Activated T-cell treated with anti-CD3 and anti-CD28 coated beads, Interleukin-2, amount 50 U/mL, for 72 hours (primary cell): ENCODE data around the gene ENAH. TPM values are rescaled to one million over a fixed set of nuclear protein-coding genes. Genes with fewer than 3 reads are reported as not detected.

Source experiments
- ATAC-seq, 2 donors: fragments of 150-1000 bp; cut with Tn5 transposase; replicated peaks in 1 of 2; 2 replicates each; pipeline ENCODE4 v1.10.0; 2021; ENCODE audit warnings: moderate library complexity in 2 of 2, mild to moderate bottlenecking in 1 of 2
- DNase-seq, 2 donors: peaks; one replicate each; pipeline ENCODE4 v3.0.0; 2021 to 2022; ENCODE audit warnings: mixed read lengths in 1 of 2
- H3K27ac Mint-ChIP-seq: one replicate; pipeline ENCODE4 v1.8.0; 2022; ENCODE audit warnings: mild to moderate bottlenecking, moderate library complexity, mixed read lengths
- H3K27me3 Mint-ChIP-seq: one replicate; pipeline ENCODE4 v1.8.0; 2022; ENCODE audit warnings: low read depth, mixed read lengths
- H3K36me3 Mint-ChIP-seq, 2 donors: one replicate each; pipeline ENCODE4 v1.8.0; 2022; ENCODE audit warnings: mixed read lengths in 2 of 2, mild to moderate bottlenecking in 1 of 2; ENCODE audit not compliant: insufficient read depth in 2 of 2
- H3K4me1 Mint-ChIP-seq: one replicate; pipeline ENCODE4 v1.8.0; 2022; ENCODE audit warnings: low read depth, mixed read lengths
- H3K4me3 Mint-ChIP-seq, 2 donors: one replicate each; pipeline ENCODE4 v1.8.0; 2022; ENCODE audit warnings: mild to moderate bottlenecking in 2 of 2, mixed read lengths in 2 of 2, moderate library complexity in 2 of 2
- H3K9me3 Mint-ChIP-seq, 2 donors: one replicate each; pipeline ENCODE4 v1.8.0; 2022; ENCODE audit warnings: mixed read lengths in 2 of 2
- total RNA-seq, 2 donors: library from RNA; stranded (reverse); gene quantifications; one replicate each; pipeline ENCODE4 v1.2.3, GENCODE V29; 2022

Gene ENAH
- total RNA-seq, 2 donors from 2014 or later, result 0.12 to 0.43 TPM

- DNase-seq, result no peak
- Mint-ChIP-seq H3K9me3 (peaks cover 0 to 2% of the 10 kb centered on the region in 2 donors), H3K27me3 (no peaks in the 10 kb centered on the region), H3K27ac (no peak overlapping the region), H3K36me3 (no peaks in the 10 kb centered on the region), H3K4me1 (peaks cover 5% of the 10 kb centered on the region), H3K4me3 (no peak overlapping the region)
- ATAC-seq, result no peak
Observed at GRCh38 chr1:225578251-225578977, 74.5 kb downstream of the ENAH start.

- H3K36me3 Mint-ChIP-seq, result no peaks in the 10 kb centered on the region
- no peak for ATAC-seq
- H3K4me1 Mint-ChIP-seq, result peaks cover 5% of the 10 kb centered on the region
- H3K4me3 Mint-ChIP-seq, result no peak overlapping the region
- H3K27me3 Mint-ChIP-seq, result no peaks in the 10 kb centered on the region
- no peak overlapping the region for H3K27ac Mint-ChIP-seq
- no peaks in the 10 kb centered on the region for H3K9me3 Mint-ChIP-seq
- no peak for DNase-seq
Observed at GRCh38 chr1:225577241-225577640, 75.7 kb downstream of the ENAH start.

- ATAC-seq (no peak), DNase-seq (no peak)
- no peak overlapping the region for H3K27ac Mint-ChIP-seq
- no peaks in the 10 kb centered on the region for H3K36me3 Mint-ChIP-seq
- no peak overlapping the region for H3K4me3 Mint-ChIP-seq
- no peaks in the 10 kb centered on the region for H3K27me3 Mint-ChIP-seq
- peaks cover 5% of the 10 kb centered on the region for H3K4me1 Mint-ChIP-seq
- no peaks in the 10 kb centered on the region for H3K9me3 Mint-ChIP-seq
Observed at GRCh38 chr1:225573216-225573615, 79.7 kb downstream of the ENAH start.

GRCh38 chr1:225572422-225572821, 80.5 kb downstream of the ENAH start:
- Mint-ChIP-seq H3K4me1 (peaks cover 5% of the 10 kb centered on the region), H3K4me3 (no peak overlapping the region), H3K27me3 (no peaks in the 10 kb centered on the region), H3K27ac (no peak overlapping the region), H3K9me3 (no peaks in the 10 kb centered on the region), H3K36me3 (no peaks in the 10 kb centered on the region)
- no peak for ATAC-seq
- DNase-seq, result no peak

- H3K27ac Mint-ChIP-seq, result no peak overlapping the region
- H3K36me3 Mint-ChIP-seq, result no peaks in the 10 kb centered on the region
- no peak overlapping the region for H3K4me3 Mint-ChIP-seq
Observed at GRCh38 chr1:225567789-225568188, 85.1 kb downstream of the ENAH start.

GRCh38 chr1:225565847-225566246, 87.1 kb downstream of the ENAH start:
- no peaks in the 10 kb centered on the region for H3K4me1 Mint-ChIP-seq
- H3K36me3 Mint-ChIP-seq, result no peaks in the 10 kb centered on the region
- no peak overlapping the region for H3K4me3 Mint-ChIP-seq
- no peak for ATAC-seq
- no peaks in the 10 kb centered on the region for H3K9me3 Mint-ChIP-seq
- no peak overlapping the region for H3K27ac Mint-ChIP-seq
- DNase-seq, result no peak
- no peaks in the 10 kb centered on the region for H3K27me3 Mint-ChIP-seq

More at GRCh38 chr1:225567789-225568188, 85.1 kb downstream of the ENAH start:
- DNase-seq (no peak), ATAC-seq (no peak)
- no peaks in the 10 kb centered on the region for H3K27me3 Mint-ChIP-seq
- no peaks in the 10 kb centered on the region for H3K4me1 Mint-ChIP-seq
- H3K9me3 Mint-ChIP-seq, result no peaks in the 10 kb centered on the region

- no peak overlapping the region for H3K4me3 Mint-ChIP-seq
- no peak for DNase-seq
- H3K27me3 Mint-ChIP-seq, result peaks cover 12% of the 10 kb centered on the region
- no peaks in the 10 kb centered on the region for H3K4me1 Mint-ChIP-seq
- H3K9me3 Mint-ChIP-seq, result no peaks in the 10 kb centered on the region
- H3K27ac Mint-ChIP-seq, result no peak overlapping the region
- no peak for ATAC-seq
- H3K36me3 Mint-ChIP-seq, result no peaks in the 10 kb centered on the region
Observed at GRCh38 chr1:225561675-225562074, 91.2 kb downstream of the ENAH start.

GRCh38 chr1:225559902-225560301, 93.0 kb downstream of the ENAH start:
- ATAC-seq (no peak), DNase-seq (no peak)
- H3K4me1 Mint-ChIP-seq, result no peaks in the 10 kb centered on the region
- H3K4me3 Mint-ChIP-seq, result no peak overlapping the region
- no peaks in the 10 kb centered on the region for H3K9me3 Mint-ChIP-seq
- peaks cover 12% of the 10 kb centered on the region for H3K27me3 Mint-ChIP-seq
- H3K36me3 Mint-ChIP-seq, result no peaks in the 10 kb centered on the region
- H3K27ac Mint-ChIP-seq, result no peak overlapping the region

- ATAC-seq, result no peak
- Mint-ChIP-seq H3K27ac (no peak overlapping the region), H3K4me3 (no peak overlapping the region), H3K4me1 (no peaks in the 10 kb centered on the region), H3K27me3 (peaks cover 12% of the 10 kb centered on the region), H3K36me3 (no peaks in the 10 kb centered on the region), H3K9me3 (no peaks in the 10 kb centered on the region)
- DNase-seq, result no peak
Observed at GRCh38 chr1:225559326-225559725, 93.6 kb downstream of the ENAH start.

GRCh38 chr1:225556694-225557093, 96.2 kb downstream of the ENAH start:
- DNase-seq (no peak), ATAC-seq (no peak)
- no peaks in the 10 kb centered on the region for H3K9me3 Mint-ChIP-seq
- no peak overlapping the region for H3K27ac Mint-ChIP-seq
- no peak overlapping the region for H3K4me3 Mint-ChIP-seq
- H3K27me3 Mint-ChIP-seq, result peaks cover 12% of the 10 kb centered on the region
- H3K36me3 Mint-ChIP-seq, result no peaks in the 10 kb centered on the region
- H3K4me1 Mint-ChIP-seq, result no peaks in the 10 kb centered on the region

GRCh38 chr1:225555821-225556220, 97.1 kb downstream of the ENAH start:
- no peak overlapping the region for H3K4me3 Mint-ChIP-seq
- H3K9me3 Mint-ChIP-seq, result no peaks in the 10 kb centered on the region
- H3K4me1 Mint-ChIP-seq, result no peaks in the 10 kb centered on the region
- no peak for DNase-seq
- H3K27ac Mint-ChIP-seq, result no peak overlapping the region
- ATAC-seq, result no peak
- peaks cover 12% of the 10 kb centered on the region for H3K27me3 Mint-ChIP-seq
- H3K36me3 Mint-ChIP-seq, result no peaks in the 10 kb centered on the region

GRCh38 chr1:225554216-225554812, 98.6 kb downstream of the ENAH start:
- Mint-ChIP-seq H3K27ac (no peak overlapping the region), H3K27me3 (peaks cover 6% of the 10 kb centered on the region), H3K36me3 (no peaks in the 10 kb centered on the region), H3K4me1 (no peaks in the 10 kb centered on the region), H3K4me3 (no peak overlapping the region), H3K9me3 (no peaks in the 10 kb centered on the region)
- DNase-seq (no peak), ATAC-seq (no peak)

GRCh38 chr1:225549821-225550220, 103.1 kb downstream of the ENAH start:
- H3K4me1 Mint-ChIP-seq, result peaks cover 7% of the 10 kb centered on the region

More at GRCh38 chr1:225549821-225550220, 103.1 kb downstream of the ENAH start:
- Mint-ChIP-seq H3K27me3 (no peaks in the 10 kb centered on the region), H3K4me3 (no peak overlapping the region), H3K9me3 (no peaks in the 10 kb centered on the region), H3K36me3 (no peaks in the 10 kb centered on the region), H3K27ac (no peak overlapping the region)
- DNase-seq (no peak), ATAC-seq (no peak)
